ENCODE data around the gene TMEM165.

TMEM165 gene

DNA sequence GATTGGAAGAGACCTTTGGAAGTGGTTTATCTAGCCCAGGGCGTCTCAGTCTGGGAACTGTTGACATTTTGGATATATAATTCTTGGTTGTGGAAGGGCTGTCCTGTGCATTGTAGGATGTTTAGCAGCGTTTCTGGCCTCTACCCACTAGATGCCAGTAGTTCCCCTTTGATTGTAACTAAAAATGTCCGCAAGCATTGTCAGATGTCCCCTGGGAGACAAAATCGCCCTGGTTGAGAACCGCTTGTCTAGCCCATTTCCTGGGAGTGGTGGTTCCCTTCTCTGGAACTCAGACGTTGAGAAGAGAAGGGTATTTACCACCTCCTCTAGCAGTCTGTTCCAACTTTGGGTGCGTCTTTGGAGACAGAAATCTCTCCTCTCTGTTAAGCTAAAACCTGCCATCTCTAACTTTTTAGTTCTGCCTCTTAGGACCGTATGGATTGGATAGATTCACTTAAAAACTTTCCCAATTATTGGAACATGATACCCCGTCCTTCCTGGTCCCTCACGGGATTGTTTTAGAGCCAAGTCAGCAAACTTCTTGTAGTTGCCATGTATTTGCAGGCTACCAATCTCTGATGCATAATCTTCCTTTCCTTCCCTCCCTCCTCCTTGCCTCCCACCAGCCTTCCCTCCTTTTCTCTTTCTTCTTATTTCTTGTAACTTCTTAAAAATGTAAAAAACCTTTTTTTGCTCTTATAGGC is 13.9 kb downstream of the TMEM165 start:
- no peak for DNase-seq

DNA sequence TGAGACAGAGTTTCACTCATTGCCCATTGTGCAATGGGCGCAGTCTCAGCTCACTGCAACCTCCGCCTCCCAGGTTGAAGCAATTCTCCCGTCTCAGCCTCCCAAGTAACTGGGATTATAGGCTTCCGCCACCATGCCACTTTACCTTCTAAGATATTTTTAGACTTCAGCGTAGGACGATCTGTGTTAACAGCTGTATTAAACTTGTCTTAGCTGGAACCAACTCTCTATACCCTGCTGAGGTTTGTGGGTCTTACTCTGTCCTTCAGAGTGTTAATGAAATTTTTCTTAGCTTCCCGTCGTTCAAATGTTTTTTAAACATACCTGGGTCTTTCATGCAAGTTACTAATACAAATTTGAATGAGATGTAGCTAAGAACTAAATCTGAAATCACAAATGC is 14.7 kb downstream of the TMEM165 start:
- DNase-seq = no peak

DNA sequence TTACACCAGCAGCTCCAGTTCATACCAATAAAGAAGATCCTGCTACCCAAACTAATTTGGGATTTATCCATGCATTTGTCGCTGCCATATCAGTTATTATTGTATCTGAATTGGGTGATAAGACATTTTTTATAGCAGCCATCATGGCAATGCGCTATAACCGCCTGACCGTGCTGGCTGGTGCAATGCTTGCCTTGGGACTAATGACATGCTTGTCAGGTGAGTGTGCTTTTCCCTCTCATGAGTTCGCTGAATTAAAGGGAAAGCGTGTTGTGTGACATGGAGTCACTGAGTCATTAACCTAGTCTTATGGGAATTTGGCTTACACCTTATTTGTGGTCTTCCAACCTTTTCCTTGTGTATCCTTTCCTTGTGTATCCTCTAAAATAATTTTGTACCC is 15.9 kb downstream of the TMEM165 start:
- DNase-seq = no peak

DNA sequence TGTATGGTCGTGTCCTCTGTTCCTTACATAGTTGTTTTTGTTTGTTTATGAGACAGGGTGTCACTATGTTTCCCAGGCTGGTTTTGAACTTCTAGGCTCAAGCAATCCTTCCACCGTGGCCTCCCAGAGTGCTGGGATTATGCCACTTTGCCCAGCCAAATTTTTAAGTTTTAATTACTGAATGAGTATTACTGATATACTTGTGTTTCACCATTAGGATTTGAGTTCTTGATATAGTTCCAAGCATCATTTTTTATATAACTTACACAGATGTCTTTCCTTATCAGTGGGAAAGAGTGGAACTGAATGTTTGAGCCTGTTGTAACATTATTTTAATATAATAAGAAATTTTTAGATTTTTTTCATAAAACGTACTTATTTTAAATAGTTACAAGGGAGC is 20.4 kb downstream of the TMEM165 start:
- no peak for DNase-seq

DNA sequence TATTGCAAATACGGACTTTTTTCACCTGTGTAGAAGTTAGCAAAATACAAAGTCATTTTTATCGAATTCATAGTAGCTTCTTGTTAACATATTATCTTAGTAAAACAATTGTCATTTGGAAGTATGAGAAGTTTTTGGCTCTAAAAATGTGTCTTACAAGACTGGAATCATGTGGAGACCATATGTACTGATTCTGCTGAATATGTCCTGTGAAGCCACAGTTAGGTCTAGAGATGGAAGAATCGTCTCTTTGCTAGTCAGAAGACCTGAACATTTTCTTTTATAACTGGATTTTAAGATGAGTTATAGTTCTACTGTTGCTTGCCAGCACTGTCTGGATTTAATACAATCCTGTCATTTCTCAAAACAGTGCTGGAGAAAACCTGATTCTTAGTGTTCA is 29.0 kb downstream of the TMEM165 start:
- no peak for DNase-seq

DNA sequence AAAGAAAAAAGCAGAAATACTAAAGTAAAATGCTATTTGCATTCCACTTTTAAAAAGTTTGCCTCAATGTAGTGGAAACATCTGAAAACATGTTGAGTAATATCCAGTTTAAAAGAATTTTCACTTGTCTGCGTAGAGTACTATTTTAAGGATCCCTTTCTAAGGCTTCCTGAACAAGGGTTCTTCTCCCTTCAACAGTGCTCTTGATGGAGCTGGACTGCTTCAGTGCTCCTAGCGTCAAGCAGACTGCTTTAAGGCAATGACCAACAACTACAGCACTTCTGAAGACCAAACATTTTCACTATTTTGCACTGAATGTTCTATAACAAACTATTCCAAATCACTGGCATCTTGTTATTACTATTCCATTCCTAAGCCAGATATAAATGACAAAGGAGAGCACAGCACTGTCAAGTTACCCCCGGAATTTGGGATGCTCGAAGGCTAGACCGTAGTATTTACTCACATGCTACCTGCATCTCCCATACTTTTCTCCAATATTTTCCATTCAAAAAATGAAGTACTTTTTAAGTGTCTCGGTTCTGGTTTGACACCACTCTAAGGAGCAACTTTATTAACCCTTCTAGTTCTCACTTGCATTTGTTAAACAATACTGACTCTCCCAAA is 36.1 kb downstream of the TMEM165 start:
- no peak for DNase-seq

DNA sequence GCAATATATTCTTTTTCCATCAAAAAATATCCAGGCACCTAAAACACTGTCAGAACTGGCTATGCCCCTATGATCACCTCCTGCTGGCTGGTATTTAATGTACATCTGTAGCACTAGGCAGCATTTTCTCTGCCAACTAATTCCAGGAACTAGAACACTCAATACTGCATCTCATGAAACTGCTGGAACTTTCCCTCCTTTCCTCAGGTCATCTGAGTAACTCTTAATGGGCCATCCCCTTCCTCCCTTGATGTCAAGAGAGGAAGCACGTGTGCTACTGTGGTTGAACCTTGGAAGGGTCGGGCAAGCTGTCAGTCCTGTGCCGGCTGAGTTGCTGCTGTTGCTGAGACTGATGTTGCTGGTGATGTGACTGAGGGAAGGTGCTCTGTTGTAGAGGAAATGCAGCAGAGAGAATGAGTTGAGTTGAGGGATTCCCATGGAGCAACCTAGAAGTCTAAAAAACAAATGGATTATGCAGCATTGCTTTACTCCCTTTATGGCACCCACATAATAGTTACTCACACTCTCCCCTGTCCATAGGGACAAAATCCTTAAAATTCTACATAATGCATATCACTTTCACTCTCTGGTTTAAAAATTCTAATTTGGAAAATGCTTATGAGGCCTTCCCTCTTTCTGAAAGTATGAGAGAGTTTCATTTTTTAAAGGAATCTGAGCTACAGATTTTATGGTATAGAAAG is 39.5 kb downstream of the TMEM165 start:
- DNase-seq = no peak

DNA sequence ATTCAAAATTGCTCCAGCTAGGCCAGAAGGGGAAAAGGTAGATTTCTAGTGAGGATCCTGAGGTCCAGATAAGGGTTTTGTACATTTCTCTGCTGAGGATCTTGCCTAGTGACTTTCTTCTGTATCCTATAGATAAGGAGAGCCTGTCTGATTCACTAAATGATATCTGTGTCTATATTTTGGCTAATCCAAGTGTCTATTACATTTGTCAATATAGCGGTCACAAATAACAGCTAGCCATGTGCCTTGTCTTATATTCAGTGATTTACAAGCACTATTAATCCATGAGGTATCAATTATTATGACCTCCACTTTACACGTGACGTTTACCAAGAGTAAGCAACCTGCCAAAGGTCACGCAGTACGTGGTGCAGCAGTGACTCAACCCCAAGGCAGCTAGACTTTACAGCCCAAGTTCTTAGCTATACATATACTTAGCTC is 41.6 kb downstream of the TMEM165 start:
- no peak for DNase-seq

DNA sequence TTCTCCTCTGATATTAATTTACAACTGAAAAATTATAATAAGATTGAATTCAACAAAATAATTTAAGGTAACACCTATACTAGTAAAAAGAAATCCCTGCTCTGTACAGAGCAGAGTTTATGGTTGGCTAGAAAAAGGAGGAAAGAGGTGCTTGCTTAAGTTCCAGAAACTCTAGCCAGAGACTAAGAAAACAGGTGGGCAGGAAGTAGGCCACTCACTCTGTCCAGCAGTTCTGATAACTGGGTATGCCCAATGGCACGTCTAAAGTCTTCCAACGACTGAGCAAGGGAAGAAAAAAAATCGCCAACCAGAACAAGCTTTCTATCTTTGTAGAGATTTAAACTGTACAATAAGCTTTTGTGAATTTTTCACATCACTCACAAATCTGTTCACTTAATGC is 42.1 kb downstream of the TMEM165 start:
- DNase-seq = no peak

DNA sequence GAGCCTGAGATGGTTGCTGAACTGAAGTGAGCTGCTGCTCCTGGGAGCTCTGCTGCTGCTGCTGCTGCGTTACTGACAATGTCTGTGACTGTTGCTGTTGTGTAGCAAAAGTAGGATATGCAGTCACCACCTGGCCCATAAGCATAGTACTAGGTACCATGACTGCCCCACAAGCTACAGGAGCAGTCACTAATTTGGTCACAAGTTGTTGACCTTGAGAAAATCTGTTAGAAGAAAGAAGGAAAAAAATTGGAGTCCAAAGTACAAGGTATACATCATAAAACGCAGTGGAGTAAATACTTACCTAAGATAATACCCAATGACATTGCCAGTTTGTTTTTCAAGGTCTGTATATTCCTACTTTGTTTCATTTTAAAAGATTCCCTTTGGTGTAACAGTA is 42.6 kb downstream of the TMEM165 start:
- DNase-seq = no peak

DNA sequence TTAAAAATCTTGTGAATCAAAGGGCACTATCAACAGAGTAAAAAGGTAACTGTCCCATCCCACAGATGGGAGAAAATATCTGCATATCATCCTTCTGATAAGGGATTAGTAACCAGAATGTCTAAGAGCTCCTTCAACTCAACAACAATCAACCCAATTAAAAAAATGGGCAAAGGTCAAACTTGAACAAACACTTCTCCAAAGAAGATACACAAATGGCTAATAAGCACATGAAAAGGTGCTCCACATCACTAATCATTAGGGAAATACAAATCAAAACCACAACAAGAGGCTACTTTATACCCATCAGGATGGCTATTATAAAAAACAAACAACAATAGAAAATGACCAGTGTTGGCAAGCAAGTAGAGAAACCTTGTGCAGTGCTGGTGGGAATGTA is 43.3 kb downstream of the TMEM165 start:
- DNase-seq = no peak

DNA sequence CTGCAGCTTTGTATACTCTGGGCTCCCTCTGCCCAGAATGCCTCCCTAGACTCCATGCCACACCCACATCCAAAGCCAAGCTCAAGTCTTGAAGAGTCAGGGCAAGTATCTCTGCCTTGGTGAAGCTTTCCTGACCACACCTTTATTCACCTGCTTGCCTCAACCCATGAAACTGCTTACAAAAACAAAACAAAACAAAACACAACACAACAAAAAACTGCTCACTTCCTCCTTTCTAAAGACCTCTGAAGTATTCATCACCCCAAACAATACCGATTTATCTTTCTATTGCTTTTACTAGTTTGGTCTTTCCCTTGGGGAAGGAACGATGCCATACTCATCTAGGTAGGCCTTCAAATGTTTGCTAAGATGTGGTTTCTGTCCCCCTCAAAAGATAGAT is 45.0 kb downstream of the TMEM165 start:
- DNase-seq = no peak

DNA sequence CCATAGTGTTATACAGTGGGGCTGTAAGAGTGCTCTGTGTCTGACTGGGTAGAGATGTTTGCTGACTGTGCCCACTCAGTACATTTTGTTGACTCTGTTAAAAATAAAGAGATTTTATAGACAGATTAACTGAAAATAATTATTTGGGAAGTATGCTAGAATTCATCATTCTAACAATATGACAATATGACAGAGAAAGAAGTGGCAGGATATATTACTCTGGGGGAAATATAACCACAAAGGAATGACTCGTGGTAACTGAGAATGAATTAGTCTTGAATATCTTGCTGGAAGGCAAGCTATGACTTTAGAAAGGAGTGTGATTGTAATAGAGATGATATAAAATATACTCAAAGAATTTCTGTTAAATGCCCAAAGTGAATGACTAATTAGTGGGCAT is 46.8 kb downstream of the TMEM165 start:
- DNase-seq = no peak

DNA sequence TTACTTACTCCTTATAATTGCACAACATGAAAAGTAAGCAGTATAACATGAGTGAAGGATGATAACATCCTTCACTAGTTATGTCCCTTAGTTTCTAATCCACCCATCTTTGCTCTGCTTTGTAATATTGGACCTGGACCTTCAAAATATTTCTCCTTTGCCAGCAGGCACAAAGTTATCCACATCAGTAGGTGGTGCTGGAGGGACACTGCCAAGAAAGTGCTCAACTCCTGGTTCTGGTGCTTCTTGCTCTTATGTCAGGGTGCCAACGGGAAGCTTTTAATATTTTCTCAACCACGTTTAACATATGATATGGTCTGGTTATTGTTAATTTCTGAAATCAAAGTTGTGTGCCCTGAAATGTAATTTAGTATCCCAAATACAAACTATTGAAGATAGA is 49.1 kb downstream of the TMEM165 start:
- no peak for DNase-seq

DNA sequence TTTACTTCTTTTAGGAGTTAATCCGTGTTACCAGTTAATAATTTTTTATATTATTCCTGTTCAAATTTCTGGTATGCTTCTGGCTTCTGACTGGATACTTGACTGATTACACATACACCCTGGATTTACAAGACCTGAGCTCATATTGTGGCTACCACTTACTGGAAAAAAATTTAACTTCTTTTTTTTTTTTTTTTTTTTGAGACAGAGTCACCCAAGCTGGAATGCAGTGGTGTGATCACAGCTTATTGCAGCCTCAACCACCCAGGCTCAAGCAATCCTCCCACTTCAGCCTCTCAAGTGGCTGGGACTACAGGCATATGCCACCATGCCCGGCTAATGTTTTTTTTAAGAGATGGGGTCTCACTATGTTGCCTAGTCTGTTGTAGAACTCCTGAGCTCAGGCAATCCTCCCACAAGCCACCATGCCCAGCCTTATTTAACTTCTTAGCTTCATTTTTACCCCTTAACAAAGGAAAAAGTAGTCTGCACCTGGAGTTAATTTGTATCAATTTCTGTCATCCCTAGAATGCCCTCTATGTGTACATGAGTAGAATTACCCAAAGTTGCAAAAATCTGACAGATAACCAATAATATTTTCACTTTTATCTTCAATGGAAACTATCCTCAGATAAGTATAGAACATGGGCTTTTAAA is 50.3 kb downstream of the TMEM165 start:
- DNase-seq = no peak

DNA sequence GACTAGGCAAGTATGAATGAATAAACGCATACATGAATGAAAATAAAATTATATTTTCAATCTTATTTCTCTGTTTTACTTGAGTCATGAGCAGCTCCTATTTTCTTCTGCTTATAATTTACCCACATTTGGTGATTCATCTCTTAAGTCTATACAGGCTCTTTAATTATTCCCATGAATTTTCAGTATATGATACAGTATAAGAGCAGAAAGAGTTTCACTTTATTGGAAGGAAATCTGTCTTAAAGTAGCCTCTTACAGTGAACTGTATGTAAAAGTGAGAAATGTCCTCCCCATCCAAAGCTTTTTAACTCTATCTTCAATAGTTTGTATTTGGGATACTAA is 50.8 kb downstream of the TMEM165 start:
- DNase-seq = no peak

DNA sequence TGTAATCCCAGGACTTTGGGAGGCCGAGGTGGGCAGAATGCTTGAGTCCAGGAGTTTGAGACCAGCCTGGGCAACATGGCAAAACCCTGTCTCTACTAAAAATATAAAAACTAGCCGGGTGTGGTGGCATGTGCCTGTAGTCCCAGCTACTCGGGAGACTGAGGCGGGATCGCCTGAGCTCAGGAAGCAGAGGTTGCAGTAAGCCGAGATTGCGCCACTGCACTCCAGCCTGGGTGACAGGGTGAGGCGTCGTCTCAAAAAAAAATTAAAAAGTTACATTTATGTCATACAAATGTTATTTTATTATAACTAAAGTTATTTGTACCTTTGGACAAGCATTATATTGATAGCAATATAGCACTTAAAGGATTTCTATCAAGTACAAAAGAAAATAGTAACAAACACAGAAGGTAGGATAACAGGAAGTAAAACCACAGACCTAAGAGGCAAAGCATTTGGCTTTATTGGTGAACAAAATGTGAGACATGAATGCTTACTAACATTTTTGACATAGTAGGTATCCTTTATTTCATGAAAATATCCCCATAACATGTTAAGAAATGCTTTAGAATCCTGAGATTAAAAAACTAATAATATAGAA is 51.5 kb downstream of the TMEM165 start:
- no peak for DNase-seq

DNA sequence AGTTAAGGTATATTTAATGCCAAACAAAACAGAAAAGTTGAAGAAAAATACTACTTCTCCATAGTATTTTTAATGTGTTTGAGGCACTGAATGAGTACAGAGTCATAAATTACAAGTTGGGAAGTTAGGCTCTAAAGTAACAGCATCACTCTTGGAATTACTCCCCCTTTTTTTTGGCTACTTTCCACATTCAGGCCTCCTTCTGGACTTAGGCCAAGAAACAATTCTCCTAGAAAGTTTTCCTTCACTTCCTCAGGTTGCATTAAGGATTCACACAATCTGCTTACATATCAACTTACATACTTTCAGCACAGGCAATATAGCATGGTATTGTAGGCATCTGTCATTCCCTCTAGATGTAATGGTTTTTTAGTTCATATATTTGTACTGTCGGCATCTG is 52.1 kb downstream of the TMEM165 start:
- no peak for DNase-seq

DNA sequence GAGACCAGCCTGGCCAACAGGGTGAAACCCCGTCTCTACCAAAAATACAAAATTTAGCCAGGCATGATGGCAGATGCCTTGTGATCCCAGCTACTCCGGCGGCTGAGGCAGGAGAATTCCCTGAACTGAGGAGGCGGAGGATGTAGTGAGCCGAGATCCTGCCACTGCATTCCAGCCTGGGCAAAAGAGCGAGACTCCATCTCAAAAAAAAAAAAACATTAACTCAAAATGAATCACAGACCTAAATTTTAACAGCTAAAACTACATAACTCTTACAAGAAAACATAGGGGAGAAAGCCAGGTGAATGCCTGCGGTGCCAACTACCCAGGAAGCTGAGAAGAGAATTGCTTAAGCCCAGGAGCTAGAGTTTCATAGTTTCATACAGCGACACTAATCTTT is 54.8 kb downstream of the TMEM165 start:
- DNase-seq = no peak

DNA sequence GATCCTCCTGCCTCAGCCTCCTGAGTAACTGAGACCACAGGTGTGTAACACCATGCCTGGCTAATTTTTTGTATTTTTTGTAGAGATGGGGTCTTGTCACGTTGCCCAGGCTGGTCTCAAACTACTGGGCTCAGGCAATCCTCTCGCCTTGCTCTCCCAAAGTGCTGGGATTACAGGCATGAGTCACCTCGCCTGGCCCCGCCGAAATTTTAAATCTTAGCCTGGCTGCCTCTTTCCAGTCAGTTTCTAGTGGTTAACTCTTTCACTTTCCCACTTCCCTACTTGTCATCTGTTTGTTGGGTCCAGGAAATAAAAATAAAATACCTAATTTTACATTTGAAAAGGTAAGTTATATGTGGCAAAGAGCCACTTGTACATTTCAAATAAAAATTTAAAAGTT is 62.4 kb downstream of the TMEM165 start:
- DNase-seq = no peak

DNA sequence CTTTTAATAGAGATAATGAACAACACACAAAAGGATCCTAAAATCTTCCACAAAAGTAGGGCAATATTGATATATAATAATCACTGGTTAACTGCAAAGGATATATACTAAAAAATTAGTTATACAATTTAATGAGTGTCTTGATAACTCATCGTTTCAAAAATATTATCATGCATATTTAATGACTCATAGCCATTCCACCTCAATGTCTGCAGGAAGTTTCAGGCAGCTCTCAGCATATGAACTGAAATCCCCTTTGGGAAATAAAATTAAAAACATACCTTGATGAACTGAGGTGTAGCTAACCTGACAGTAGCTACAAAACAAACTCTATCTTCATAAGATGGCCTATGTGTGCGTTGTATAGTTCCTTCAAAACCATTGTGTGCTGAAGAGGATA is 62.9 kb downstream of the TMEM165 start:
- DNase-seq = no peak

DNA sequence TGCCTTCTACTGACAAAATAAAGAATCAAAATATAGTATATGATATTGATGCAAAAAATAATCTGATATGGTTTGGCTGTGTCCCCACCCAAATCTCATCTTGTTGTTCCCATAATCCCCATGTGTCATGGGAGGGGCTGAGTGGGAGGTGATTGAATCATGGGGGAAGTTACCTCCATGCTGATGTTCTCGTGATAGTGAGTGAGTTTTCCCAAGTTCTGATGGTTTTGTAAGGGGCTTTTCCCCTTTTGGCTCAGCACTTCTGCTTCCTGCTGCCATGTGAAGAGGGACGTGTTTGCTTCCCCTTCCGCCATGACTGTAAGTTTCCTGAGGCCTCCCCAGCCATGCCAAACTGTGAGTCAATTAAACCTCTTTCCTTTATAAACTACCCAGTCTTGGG is 70.2 kb downstream of the TMEM165 start:
- DNase-seq = no peak

DNA sequence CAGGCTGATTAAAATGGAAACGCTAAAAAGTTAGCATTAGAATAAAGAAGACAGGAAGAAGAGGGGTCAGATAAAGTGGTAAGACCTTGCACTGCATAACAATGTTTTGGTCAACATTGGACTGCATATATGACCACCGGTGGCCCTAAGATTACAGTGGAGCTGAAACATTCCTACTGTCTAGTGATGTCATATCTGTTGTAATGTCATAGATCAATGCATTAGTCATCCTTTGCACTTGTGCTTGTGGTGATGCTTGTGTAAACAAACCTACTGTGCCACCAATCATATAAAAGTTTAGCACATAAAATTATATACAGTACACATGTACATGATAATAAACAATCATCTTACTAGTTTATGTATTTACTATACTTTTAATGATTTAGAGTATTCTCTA is 73.0 kb downstream of the TMEM165 start:
- no peak for DNase-seq

DNA sequence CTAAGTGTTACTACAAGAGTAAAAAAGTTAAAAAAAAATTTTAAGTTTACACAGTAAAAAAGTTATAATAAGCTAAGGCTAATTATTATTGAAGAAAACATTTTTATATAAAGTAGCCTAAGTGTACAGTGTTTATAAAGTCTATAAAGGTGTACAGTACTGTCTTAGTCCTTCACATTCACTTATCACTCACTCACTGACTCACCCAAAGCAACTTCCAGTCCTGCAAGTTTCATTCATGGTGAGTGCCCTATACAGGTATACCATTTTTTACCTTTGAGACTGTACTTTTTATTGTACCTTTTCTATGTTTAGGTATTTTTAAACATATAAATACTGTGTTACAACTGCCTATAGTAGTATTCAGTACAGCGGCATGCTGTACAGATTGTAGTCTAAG is 74.2 kb downstream of the TMEM165 start:
- no peak for DNase-seq
